ENCODE data around the gene ZNF385C.

- TF ChIP-seq CTCF (IDR thresholded peaks at IDR 0.05; ENCODE audit: low read length) (no peak), EZH2phosphoT487 (IDR thresholded peaks at IDR 0.05; ENCODE audit: low read length) (no peak), EZH2 (optimal IDR thresholded peaks at IDR 0.05; ENCODE audit: low read depth, low read length) (no peak)
These were observed 48.8 kb upstream of the ZNF385C start for GRCh38 chr17:42146911-42147607.

Measured in MM.1S (cell line).